HL-60 (cell line): Measurements from ENCODE around the gene TNK2.
"Not testable (repeated sequence)": the region's sequence is repeated elsewhere in the genome, so short reads cannot be mapped to it uniquely, and the experiment has no call there.

Experiments
- DNase-seq, 2 experiments: peaks; one replicate each; pipeline ENCODE4 v3.0.0-alpha.2; 2010 to 2020; ENCODE audit warnings: low read depth in 1 of 2, low spot score in 1 of 2
- H3K27ac ChIP-seq: fragments of 250-450 bp; sonication (Bioruptor Pico); replicated peaks from 2 replicates; pipeline ENCODE4 v1.5.1; 2020; ENCODE audit warnings: mild to moderate bottlenecking, moderate library complexity
- H3K27me3 ChIP-seq: fragments of 250-450 bp; sonication (Bioruptor Pico); 2 replicates; pipeline ENCODE4 v1.5.1; 2021; ENCODE audit warnings: mild to moderate bottlenecking, moderate library complexity; ENCODE audit not compliant: insufficient read depth, poor library complexity, severe bottlenecking
- H3K4me3 ChIP-seq: replicated peaks from 2 replicates; pipeline ENCODE4 v1.5.1; 2011; ENCODE audit warnings: mild to moderate bottlenecking, control low read depth, low read length; ENCODE audit not compliant: insufficient read depth
- GABPA ChIP-seq: IDR thresholded peaks from 2 replicates; pipeline ENCODE4 v1.6.1; 2012; ENCODE audit warnings: low read depth
- POLR2AphosphoS5 ChIP-seq: IDR thresholded peaks from 2 replicates; pipeline ENCODE4 v1.6.1; 2012; ENCODE audit warnings: low read depth
- SPI1 ChIP-seq: IDR thresholded peaks from 2 replicates; pipeline ENCODE4 v1.6.1; 2012; ENCODE audit warnings: low read depth, mild to moderate bottlenecking, borderline replicate concordance
- TF ChIP-seq, protein P1 (sequence below): IDR thresholded peaks from 2 replicates; pipeline ENCODE4 v1.6.1; 2012; ENCODE audit warnings: low read depth; ENCODE audit not compliant: insufficient replicate concordance
- TF ChIP-seq, protein P2 (sequence below): IDR thresholded peaks from one replicate; pipeline ENCODE4 v1.5.1; 2011; ENCODE audit warnings: low read length, control low read depth, inconsistent platforms; ENCODE audit not compliant: insufficient read depth

TNK2 gene

DNA sequence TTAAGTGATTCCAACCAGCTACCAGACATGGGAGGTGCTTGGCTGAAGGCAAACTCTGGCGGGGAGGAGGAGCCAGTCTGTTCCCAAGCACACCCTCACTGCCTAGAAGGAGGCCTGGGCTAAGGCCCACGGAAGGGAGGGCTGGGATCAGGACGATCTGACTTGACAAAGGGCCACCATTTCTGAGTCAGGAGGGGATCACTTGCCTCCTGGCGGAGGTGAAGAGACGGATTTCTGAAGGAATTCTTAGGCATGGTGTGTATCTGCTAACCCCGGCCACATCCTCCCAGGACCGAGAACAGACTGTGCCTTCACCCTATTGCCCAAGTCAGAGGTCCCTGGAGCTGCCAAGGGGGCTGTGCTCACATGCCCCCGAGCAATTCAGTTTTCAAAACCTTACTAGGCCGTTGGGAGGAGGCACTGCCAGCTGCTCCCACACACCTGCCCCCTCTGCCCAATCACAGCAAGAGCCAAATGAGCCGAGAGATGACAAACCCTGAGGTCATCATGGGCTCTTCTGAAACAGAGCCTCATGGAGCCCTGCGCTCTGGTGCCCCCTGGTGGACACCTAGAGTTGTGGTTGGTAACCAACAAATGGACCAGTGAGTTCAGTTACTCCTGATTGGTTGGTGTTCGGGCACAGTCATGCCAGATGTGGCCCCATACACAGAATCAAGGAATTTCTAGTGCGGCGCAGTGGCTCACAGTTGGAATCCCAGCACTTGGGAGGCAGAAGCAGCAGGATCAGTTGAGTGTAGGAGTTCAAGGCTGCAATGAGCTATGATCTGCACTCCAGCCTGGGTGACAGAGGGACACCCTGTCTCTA lies 6.5 kb upstream of the TNK2 start:
- Histone ChIP-seq H3K27me3 (no peaks in the 10 kb centered on the region), H3K4me3 (no peak overlapping the region), H3K27ac (no peak overlapping the region)
- DNase-seq = peak; percentile 86 to 90
- TF ChIP-seq, protein P1, sequence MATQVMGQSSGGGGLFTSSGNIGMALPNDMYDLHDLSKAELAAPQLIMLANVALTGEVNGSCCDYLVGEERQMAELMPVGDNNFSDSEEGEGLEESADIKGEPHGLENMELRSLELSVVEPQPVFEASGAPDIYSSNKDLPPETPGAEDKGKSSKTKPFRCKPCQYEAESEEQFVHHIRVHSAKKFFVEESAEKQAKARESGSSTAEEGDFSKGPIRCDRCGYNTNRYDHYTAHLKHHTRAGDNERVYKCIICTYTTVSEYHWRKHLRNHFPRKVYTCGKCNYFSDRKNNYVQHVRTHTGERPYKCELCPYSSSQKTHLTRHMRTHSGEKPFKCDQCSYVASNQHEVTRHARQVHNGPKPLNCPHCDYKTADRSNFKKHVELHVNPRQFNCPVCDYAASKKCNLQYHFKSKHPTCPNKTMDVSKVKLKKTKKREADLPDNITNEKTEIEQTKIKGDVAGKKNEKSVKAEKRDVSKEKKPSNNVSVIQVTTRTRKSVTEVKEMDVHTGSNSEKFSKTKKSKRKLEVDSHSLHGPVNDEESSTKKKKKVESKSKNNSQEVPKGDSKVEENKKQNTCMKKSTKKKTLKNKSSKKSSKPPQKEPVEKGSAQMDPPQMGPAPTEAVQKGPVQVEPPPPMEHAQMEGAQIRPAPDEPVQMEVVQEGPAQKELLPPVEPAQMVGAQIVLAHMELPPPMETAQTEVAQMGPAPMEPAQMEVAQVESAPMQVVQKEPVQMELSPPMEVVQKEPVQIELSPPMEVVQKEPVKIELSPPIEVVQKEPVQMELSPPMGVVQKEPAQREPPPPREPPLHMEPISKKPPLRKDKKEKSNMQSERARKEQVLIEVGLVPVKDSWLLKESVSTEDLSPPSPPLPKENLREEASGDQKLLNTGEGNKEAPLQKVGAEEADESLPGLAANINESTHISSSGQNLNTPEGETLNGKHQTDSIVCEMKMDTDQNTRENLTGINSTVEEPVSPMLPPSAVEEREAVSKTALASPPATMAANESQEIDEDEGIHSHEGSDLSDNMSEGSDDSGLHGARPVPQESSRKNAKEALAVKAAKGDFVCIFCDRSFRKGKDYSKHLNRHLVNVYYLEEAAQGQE = no peak
- TF ChIP-seq, protein P2, sequence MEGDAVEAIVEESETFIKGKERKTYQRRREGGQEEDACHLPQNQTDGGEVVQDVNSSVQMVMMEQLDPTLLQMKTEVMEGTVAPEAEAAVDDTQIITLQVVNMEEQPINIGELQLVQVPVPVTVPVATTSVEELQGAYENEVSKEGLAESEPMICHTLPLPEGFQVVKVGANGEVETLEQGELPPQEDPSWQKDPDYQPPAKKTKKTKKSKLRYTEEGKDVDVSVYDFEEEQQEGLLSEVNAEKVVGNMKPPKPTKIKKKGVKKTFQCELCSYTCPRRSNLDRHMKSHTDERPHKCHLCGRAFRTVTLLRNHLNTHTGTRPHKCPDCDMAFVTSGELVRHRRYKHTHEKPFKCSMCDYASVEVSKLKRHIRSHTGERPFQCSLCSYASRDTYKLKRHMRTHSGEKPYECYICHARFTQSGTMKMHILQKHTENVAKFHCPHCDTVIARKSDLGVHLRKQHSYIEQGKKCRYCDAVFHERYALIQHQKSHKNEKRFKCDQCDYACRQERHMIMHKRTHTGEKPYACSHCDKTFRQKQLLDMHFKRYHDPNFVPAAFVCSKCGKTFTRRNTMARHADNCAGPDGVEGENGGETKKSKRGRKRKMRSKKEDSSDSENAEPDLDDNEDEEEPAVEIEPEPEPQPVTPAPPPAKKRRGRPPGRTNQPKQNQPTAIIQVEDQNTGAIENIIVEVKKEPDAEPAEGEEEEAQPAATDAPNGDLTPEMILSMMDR = peak; percentile 93

DNA sequence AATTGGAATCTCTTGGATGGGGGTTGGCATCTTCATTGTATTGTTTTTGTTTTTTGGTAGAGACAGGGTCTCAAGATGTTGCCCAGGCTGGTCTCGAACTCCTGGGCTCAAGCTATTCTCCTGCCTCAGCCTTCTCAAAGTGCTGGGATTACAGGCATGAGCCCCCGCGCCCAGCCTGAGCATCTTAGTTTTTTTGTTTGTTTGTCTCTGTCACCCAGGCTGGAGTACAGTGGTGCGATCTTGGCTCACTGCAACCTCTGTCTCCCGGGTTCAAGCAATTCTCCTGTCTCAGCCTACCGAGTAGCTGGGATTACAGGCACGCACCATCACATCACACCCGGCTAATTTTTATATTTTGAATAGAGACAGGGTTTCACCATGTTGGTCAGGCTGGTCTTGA lies 5.8 kb upstream of the TNK2 start:
- not testable (repeated sequence) for H3K27ac ChIP-seq, DNase-seq, H3K27me3 ChIP-seq, H3K4me3 ChIP-seq

DNA sequence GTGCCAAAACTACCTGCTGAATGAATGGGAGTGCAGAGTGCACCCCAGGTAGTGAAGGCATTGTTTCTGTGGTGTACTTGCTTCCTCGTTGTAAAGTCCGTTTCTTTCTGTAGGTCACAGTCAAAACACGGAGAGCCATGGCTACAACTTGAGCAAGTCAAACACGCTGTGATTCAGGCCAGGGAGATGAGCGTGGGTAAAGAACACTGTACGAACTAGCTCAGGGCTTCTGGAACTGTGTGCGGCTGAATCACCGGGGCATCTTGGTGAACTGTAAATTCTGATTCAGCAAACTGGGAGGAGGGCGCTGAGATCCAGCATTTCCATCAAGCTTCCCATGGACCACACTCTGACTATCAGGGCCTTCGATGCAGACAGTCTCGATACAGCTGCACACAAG lies 5.0 kb upstream of the TNK2 start:
- Histone ChIP-seq H3K27ac (no peak overlapping the region), H3K27me3 (no peaks in the 10 kb centered on the region), H3K4me3 (no peak overlapping the region)
- DNase-seq = no peak
- TF ChIP-seq, protein P2 = no peak
- no peak for TF ChIP-seq GABPA
- TF ChIP-seq POLR2AphosphoS5 = no peak
- TF ChIP-seq, protein P1 = no peak

DNA sequence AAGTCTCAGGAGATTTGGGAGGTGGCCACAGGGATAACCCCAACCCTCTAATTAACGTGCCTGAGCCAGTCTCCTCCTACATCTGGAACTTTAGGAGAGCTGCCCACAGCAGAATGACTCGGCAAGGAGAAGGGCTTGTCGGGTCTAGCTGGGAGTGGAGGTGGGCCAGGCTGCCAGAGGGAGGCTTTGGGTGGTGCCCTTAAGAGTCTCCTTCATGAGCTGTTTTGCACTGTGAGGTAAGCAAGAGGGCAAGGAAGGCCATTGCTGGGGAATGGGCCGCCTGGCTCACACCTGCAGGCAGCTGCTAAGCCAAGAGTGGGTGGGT lies 3.6 kb upstream of the TNK2 start:
- DNase-seq = no peak
- no peak for TF ChIP-seq GABPA
- TF ChIP-seq POLR2AphosphoS5 = no peak
- TF ChIP-seq, protein P2 = no peak
- no peak for TF ChIP-seq SPI1
- TF ChIP-seq, protein P1 = no peak
- no peak overlapping the region for H3K27ac ChIP-seq

More for the DNA sequence above, 3.6 kb upstream of the TNK2 start:
- H3K4me3 ChIP-seq = no peak overlapping the region
- H3K27me3 ChIP-seq = no peaks in the 10 kb centered on the region
